ENCODE data around the gene TMPRSS11D.

The TMPRSS11D gene

DNA sequence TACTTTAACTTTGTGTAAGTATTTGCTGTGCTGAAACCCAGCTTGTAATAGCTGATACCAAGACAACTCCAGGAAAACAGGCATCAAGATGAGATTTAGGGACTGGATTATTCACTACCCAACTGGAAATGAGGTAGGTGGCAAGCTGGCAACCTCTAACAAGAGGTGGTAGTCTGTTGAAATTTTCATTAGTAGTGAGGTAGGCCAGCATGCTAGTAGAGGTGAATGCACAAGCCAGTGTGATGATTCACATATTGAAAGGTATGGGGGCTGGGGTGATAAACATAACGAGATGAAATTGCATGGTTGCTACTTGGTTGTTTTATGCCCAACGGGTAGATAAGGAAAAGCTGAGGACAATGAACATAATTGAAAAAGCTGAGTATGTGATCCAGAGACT lies 8.5 kb upstream of the TMPRSS11D start:
- no peaks in the 10 kb centered on the region for H3K36me3 ChIP-seq (ENCODE audit: control insufficient read depth, insufficient read depth, low read length)
- H3K27ac ChIP-seq (ENCODE audit: insufficient read depth, low read depth, low read length, poor library complexity, severe bottlenecking), result no peak overlapping the region
- H3K27me3 ChIP-seq (ENCODE audit: control insufficient read depth, insufficient read depth, low read length, poor library complexity, severe bottlenecking), result no peaks in the 10 kb centered on the region
- no peaks in the 10 kb centered on the region for H3K4me1 ChIP-seq (ENCODE audit: control insufficient read depth, insufficient read depth, low read length)
- no peaks in the 10 kb centered on the region for H3K9me3 ChIP-seq (ENCODE audit: control insufficient read depth, low read length)
- WGBS, 2 experiments, result 84 to 95% methylated on average over 2 of the region's 2 CpGs
- H3K4me3 ChIP-seq (ENCODE audit: insufficient read depth, low read depth, low read length), result no peak overlapping the region

DNA sequence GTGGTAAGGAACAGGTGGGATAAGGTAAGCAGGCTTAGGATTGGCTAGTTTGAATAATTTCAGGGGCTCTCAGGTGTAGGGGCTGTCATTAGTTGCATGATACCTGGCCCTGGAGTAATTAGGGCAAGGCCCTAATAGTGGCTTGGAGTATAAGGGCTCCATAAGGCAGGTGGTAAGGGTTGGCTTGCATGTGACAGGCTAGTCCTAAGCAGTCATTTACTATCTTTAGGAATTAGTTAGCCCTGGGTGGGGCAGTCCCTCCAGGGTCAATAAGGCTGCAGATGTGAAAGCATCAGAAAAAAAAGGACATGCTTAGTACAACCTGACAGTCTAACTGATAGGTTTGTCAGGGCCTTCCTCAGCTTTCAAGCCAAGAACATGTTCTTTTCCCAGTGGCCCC lies 7.8 kb upstream of the TMPRSS11D start:
- Histone ChIP-seq H3K27me3 (ENCODE audit: control insufficient read depth, insufficient read depth, low read length, poor library complexity, severe bottlenecking) (no peaks in the 10 kb centered on the region), H3K9me3 (ENCODE audit: control insufficient read depth, low read length) (no peaks in the 10 kb centered on the region), H3K27ac (ENCODE audit: insufficient read depth, low read depth, low read length, poor library complexity, severe bottlenecking) (no peak overlapping the region), H3K4me1 (ENCODE audit: control insufficient read depth, insufficient read depth, low read length) (no peaks in the 10 kb centered on the region), H3K36me3 (ENCODE audit: control insufficient read depth, insufficient read depth, low read length) (no peaks in the 10 kb centered on the region), H3K4me3 (ENCODE audit: insufficient read depth, low read depth, low read length) (no peak overlapping the region)

DNA sequence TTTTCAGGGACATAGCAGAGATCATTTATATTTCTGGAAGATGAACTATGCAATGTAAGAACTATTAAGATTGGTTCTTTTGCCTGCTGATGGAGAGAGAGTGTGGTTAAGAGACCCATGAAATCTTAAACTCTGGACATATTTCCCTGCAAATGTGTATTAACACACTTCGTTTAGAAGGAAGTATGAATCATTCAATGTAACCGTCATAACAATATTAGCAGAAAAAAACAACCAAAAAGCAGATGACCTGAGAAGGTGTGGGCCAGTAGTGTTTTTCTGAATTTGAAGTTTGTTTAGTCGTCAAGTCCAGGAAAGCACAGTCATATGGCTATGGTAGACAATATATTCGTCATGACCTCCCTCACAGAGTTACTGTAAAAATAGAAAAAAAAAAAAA lies 2.5 kb upstream of the TMPRSS11D start:
- WGBS, 2 experiments, result 96 to 100% methylated on average over 2 to 4 of the region's 4 CpGs
- H3K27me3 ChIP-seq (ENCODE audit: control insufficient read depth, insufficient read depth, low read length, poor library complexity, severe bottlenecking), result no peaks in the 10 kb centered on the region
- H3K27ac ChIP-seq (ENCODE audit: insufficient read depth, low read depth, low read length, poor library complexity, severe bottlenecking), result no peak overlapping the region
- H3K4me3 ChIP-seq (ENCODE audit: insufficient read depth, low read depth, low read length), result no peak overlapping the region
- no peaks in the 10 kb centered on the region for H3K36me3 ChIP-seq (ENCODE audit: control insufficient read depth, insufficient read depth, low read length)
- peaks cover 4% of the 10 kb centered on the region for H3K4me1 ChIP-seq (ENCODE audit: control insufficient read depth, insufficient read depth, low read length)
- H3K9me3 ChIP-seq (ENCODE audit: control insufficient read depth, low read length), result no peaks in the 10 kb centered on the region

DNA sequence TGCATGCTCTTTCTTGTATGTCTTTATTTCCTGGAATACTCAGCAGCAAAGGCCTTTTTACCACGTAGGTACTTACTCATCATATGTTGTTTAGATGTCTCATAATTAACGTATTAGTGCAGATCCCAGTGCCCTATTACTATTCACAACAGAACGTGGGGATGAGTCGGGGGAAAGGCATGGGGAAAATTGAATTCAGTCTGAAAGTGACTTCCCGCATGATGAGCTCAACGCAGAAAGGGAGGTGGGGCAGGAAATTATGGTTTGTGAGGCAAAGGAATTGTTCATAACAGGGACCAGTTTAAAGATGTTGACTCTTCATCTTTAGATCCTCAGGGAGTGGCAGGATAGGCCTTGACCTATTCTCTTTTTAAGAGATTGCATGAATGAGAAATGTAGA lies 2.0 kb upstream of the TMPRSS11D start:
- H3K4me1 ChIP-seq (ENCODE audit: control insufficient read depth, insufficient read depth, low read length), result peaks cover 4% of the 10 kb centered on the region
- H3K36me3 ChIP-seq (ENCODE audit: control insufficient read depth, insufficient read depth, low read length), result no peaks in the 10 kb centered on the region
- H3K27ac ChIP-seq (ENCODE audit: insufficient read depth, low read depth, low read length, poor library complexity, severe bottlenecking), result no peak overlapping the region
- 71 to 89% methylated on average over 4 to 6 of the region's 6 CpGs for WGBS, 2 experiments
- no peaks in the 10 kb centered on the region for H3K27me3 ChIP-seq (ENCODE audit: control insufficient read depth, insufficient read depth, low read length, poor library complexity, severe bottlenecking)
- H3K9me3 ChIP-seq (ENCODE audit: control insufficient read depth, low read length), result no peaks in the 10 kb centered on the region
- no peak overlapping the region for H3K4me3 ChIP-seq (ENCODE audit: insufficient read depth, low read depth, low read length)

DNA sequence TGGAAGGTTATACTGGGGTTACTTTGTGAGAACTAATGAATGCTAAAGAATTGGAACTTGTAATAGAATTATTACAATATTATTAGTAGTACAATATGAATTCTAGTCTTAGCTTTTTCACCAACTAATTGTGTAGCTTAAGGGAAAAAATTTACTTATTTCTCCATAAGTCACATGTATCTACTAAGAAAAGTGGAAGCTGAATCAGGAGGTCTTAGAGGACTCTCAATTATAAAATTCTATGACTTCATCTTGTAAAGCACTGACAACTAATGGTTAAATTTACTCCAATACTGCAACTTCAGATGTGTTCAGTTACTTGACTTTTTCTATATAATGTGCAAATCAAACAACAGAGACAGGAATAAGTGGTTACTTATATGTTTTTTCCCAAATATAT lies 899 bp upstream of the TMPRSS11D start:
- no peaks in the 10 kb centered on the region for H3K9me3 ChIP-seq (ENCODE audit: control insufficient read depth, low read length)
- no peaks in the 10 kb centered on the region for H3K27me3 ChIP-seq (ENCODE audit: control insufficient read depth, insufficient read depth, low read length, poor library complexity, severe bottlenecking)
- H3K27ac ChIP-seq (ENCODE audit: insufficient read depth, low read depth, low read length, poor library complexity, severe bottlenecking), result no peak overlapping the region
- H3K4me1 ChIP-seq (ENCODE audit: control insufficient read depth, insufficient read depth, low read length), result peaks cover 4% of the 10 kb centered on the region
- no peaks in the 10 kb centered on the region for H3K36me3 ChIP-seq (ENCODE audit: control insufficient read depth, insufficient read depth, low read length)
- H3K4me3 ChIP-seq (ENCODE audit: insufficient read depth, low read depth, low read length), result no peak overlapping the region

DNA sequence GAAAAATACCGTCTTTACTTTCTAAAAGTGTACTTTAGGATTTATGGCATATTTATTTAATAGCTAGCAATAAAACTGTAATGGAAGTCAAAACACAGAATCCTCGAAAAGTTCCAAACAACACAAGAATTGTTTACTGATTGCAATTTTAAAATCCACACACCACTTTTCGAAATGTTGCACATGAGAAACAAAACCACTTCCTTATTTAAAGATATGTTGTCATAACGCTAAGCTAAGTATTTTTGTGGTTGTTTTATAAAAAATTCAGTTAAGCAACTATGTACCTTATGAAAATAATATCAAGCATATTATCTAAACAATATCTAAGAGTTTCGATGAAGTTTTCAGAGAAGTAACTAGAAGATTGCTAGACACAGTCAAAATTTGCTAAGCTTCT lies 344 bp downstream of the TMPRSS11D start:
- H3K27ac ChIP-seq (ENCODE audit: insufficient read depth, low read depth, low read length, poor library complexity, severe bottlenecking), result no peak overlapping the region
- H3K4me3 ChIP-seq (ENCODE audit: insufficient read depth, low read depth, low read length), result no peak overlapping the region
- H3K36me3 ChIP-seq (ENCODE audit: control insufficient read depth, insufficient read depth, low read length), result no peaks in the 10 kb centered on the region
- peaks cover 4% of the 10 kb centered on the region for H3K4me1 ChIP-seq (ENCODE audit: control insufficient read depth, insufficient read depth, low read length)
- H3K27me3 ChIP-seq (ENCODE audit: control insufficient read depth, insufficient read depth, low read length, poor library complexity, severe bottlenecking), result no peaks in the 10 kb centered on the region
- H3K9me3 ChIP-seq (ENCODE audit: control insufficient read depth, low read length), result no peaks in the 10 kb centered on the region
- WGBS, 2 experiments, result 95% methylated on average over 3 of the region's 5 CpGs; no CpG with 5 or more reads in 1 of the 2 experiments

DNA sequence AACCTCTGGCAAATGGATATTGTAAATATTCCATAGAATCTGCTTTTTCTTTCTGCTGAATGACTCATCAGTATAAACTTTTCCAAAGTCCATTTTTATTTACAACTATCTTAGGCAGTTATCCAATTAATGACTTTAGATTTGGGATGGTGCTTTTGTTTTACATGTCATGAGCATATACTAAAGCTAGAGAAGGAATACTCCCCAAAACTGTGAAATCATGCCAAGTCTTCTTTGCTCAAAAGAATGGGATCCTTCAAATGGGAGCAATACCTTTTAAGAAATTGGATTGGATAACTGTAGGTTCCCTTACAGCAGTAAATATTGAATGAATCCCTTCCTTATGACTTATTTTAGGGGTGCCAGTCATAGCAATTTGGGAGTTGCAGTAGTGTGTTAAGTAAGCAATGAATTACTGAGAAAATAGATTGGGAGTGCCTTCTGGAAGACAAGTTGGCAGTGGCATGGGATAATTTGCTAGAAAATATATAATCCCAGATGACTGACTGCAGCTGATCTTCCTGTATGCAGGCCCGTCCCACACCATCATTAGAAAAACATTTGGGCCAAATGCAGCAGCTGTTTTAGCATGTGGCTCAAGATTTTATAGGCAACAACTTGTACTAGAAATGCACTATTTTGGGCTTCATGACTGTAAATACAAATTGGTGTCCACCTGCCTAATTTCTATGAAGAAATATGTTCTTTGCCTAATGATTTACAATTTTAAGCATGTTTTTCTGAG lies 2.8 kb downstream of the TMPRSS11D start:
- Histone ChIP-seq H3K4me1 (ENCODE audit: control insufficient read depth, insufficient read depth, low read length) (peaks cover 4% of the 10 kb centered on the region), H3K36me3 (ENCODE audit: control insufficient read depth, insufficient read depth, low read length) (no peaks in the 10 kb centered on the region), H3K27ac (ENCODE audit: insufficient read depth, low read depth, low read length, poor library complexity, severe bottlenecking) (no peak overlapping the region), H3K9me3 (ENCODE audit: control insufficient read depth, low read length) (no peaks in the 10 kb centered on the region), H3K27me3 (ENCODE audit: control insufficient read depth, insufficient read depth, low read length, poor library complexity, severe bottlenecking) (no peaks in the 10 kb centered on the region), H3K4me3 (ENCODE audit: insufficient read depth, low read depth, low read length) (no peak overlapping the region)
- WGBS, 2 experiments, result 82 to 86% methylated on average over 1 of the region's 1 CpG

DNA sequence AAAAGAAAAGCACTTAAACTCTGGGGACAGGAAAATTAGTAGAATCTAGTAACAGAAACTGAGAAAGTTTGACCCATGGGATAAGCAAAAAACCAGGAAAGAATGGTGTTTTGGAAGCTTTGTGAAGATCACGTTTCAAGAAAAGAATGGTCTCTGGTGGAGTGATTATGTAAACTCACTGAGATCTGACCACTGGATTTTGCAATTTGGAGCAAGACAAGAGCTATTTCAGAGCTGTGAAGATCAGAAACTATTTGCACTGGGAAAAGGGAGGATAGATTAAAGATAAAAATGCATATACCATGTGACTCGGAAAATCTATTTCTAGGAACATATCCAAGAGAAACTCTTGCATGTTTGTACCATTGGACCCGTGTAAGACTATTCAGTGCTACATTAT lies 4.3 kb downstream of the TMPRSS11D start:
- 95 to 96% methylated on average over 3 of the region's 3 CpGs for WGBS, 2 experiments
- Histone ChIP-seq H3K27ac (ENCODE audit: insufficient read depth, low read depth, low read length, poor library complexity, severe bottlenecking) (no peak overlapping the region), H3K27me3 (ENCODE audit: control insufficient read depth, insufficient read depth, low read length, poor library complexity, severe bottlenecking) (no peaks in the 10 kb centered on the region), H3K36me3 (ENCODE audit: control insufficient read depth, insufficient read depth, low read length) (no peaks in the 10 kb centered on the region), H3K4me3 (ENCODE audit: insufficient read depth, low read depth, low read length) (no peak overlapping the region), H3K4me1 (ENCODE audit: control insufficient read depth, insufficient read depth, low read length) (peaks cover 4% of the 10 kb centered on the region), H3K9me3 (ENCODE audit: control insufficient read depth, low read length) (no peaks in the 10 kb centered on the region)

DNA sequence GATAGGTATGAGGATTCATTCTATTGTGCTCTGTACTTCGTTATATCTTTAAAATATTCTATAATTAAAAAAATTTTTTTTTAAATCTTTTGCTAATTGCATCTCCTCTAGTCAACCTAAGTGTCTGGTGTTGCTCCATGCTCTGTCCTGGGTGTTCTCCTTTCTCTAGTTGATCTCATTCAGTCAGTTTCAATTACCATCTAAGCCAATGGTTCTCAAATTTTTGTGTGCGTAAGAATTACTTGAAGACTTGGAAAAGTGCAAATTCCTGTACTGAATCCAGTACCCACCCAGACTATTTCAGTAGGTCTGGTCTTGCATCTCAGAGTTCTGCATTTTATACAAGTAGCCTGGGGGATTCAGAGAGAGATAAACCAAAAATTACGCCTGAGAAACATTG lies 6.7 kb downstream of the TMPRSS11D start:
- Histone ChIP-seq H3K4me1 (ENCODE audit: control insufficient read depth, insufficient read depth, low read length) (peaks cover 4% of the 10 kb centered on the region), H3K4me3 (ENCODE audit: insufficient read depth, low read depth, low read length) (no peak overlapping the region), H3K9me3 (ENCODE audit: control insufficient read depth, low read length) (no peaks in the 10 kb centered on the region), H3K27ac (ENCODE audit: insufficient read depth, low read depth, low read length, poor library complexity, severe bottlenecking) (no peak overlapping the region), H3K27me3 (ENCODE audit: control insufficient read depth, insufficient read depth, low read length, poor library complexity, severe bottlenecking) (no peaks in the 10 kb centered on the region), H3K36me3 (ENCODE audit: control insufficient read depth, insufficient read depth, low read length) (no peaks in the 10 kb centered on the region)
- 95 to 97% methylated on average over 2 of the region's 3 CpGs for WGBS, 2 experiments

DNA sequence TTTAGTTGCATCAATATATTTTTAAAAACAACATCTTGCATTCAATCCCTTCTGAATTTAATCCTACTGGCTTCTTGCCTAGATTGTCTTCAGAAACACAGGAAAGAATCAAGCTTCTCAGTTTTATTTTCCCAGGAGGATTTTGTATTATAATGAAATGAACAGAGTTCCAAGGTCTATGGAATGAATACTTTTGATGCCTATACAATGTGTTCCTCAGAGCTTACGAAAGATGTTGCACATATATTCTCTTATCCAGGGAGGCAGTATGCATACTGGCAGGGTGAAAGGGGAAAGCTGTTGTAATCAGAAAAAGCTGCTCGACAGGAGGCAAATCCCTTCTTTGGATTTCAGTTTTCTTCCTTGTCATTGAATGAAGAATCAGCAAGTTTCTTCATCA lies 8.8 kb downstream of the TMPRSS11D start:
- no peaks in the 10 kb centered on the region for H3K27me3 ChIP-seq (ENCODE audit: control insufficient read depth, insufficient read depth, low read length, poor library complexity, severe bottlenecking)
- H3K27ac ChIP-seq (ENCODE audit: insufficient read depth, low read depth, low read length, poor library complexity, severe bottlenecking), result no peak overlapping the region
- H3K4me3 ChIP-seq (ENCODE audit: insufficient read depth, low read depth, low read length), result no peak overlapping the region
- H3K9me3 ChIP-seq (ENCODE audit: control insufficient read depth, low read length), result no peaks in the 10 kb centered on the region
- 73 to 83% methylated on average over 2 of the region's 2 CpGs for WGBS, 2 experiments
- no peaks in the 10 kb centered on the region for H3K4me1 ChIP-seq (ENCODE audit: control insufficient read depth, insufficient read depth, low read length)
- no peaks in the 10 kb centered on the region for H3K36me3 ChIP-seq (ENCODE audit: control insufficient read depth, insufficient read depth, low read length)

DNA sequence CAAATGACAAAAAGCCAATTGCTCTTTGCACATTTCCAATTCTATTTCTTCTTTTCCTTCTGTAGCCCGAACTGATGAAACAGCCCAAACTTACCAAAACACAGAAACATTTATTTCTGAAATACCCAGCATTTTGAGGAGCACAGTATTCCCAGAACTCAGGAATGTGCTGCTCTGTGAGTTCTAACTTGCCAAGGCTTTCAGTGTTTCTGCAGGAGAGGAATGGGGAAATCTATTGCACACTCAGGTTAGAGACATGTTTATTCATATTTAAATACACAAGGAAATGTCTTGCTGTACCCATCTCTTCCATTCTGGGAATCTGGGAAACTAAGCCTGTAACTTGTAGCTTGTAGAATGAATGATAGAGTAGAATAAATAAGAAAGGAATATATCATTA lies 10.7 kb downstream of the TMPRSS11D start:
- no peak overlapping the region for H3K4me3 ChIP-seq (ENCODE audit: insufficient read depth, low read depth, low read length)
- H3K27ac ChIP-seq (ENCODE audit: insufficient read depth, low read depth, low read length, poor library complexity, severe bottlenecking), result no peak overlapping the region
- H3K27me3 ChIP-seq (ENCODE audit: control insufficient read depth, insufficient read depth, low read length, poor library complexity, severe bottlenecking), result no peaks in the 10 kb centered on the region
- no peaks in the 10 kb centered on the region for H3K9me3 ChIP-seq (ENCODE audit: control insufficient read depth, low read length)
- WGBS, 2 experiments, result 73 to 86% methylated on average over 1 of the region's 1 CpG
- H3K4me1 ChIP-seq (ENCODE audit: control insufficient read depth, insufficient read depth, low read length), result no peaks in the 10 kb centered on the region
- no peaks in the 10 kb centered on the region for H3K36me3 ChIP-seq (ENCODE audit: control insufficient read depth, insufficient read depth, low read length)

All from ectodermal cell (in vitro differentiated cells).